Tibial artery (tissue), 4 donors: ENCODE measurements around the gene NCLN.
"Not testable (repeated sequence)": the region's sequence is repeated elsewhere in the genome, so short reads cannot be mapped to it uniquely, and the experiment has no call there.

ENCODE experiments used
- DNase-seq, 2 donors: peaks; one replicate each; pipeline ENCODE4 v3.0.0-alpha.2; 2019
- H3K27ac ChIP-seq, 2 donors: fragments of 200-600 bp; sonication (generic) in 1 of 2; 1 replicate in 1 of 2; 2 replicates in 1 of 2; pipeline ENCODE4 v1.5.1; 2018 to 2019; ENCODE audit warnings: mild to moderate bottlenecking in 1 of 2
- H3K27me3 ChIP-seq, 2 donors: fragments of 200-600 bp; sonication (generic) in 1 of 2; one replicate each; pipeline versions ENCODE4 v1.5.1 to v1.6.0; 2016 to 2019
- H3K36me3 ChIP-seq, 3 donors: fragments of 200-600 bp; sonication (generic) in 2 of 3; one replicate each; pipeline ENCODE4 v1.5.1; 2016 to 2019; ENCODE audit warnings: mild to moderate bottlenecking in 2 of 3
- H3K4me1 ChIP-seq, 4 donors: fragments of 200-600 bp; sonication (generic) in 2 of 4; 1 replicate in 3 of 4; 2 replicates in 1 of 4; pipeline ENCODE4 v1.5.1; 2016 to 2019
- H3K4me3 ChIP-seq, 2 donors: fragments of 200-600 bp; sonication (generic) in 1 of 2; 1 replicate in 1 of 2; 2 replicates in 1 of 2; pipeline ENCODE4 v1.5.1; 2018 to 2019; ENCODE audit warnings: mild to moderate bottlenecking in 2 of 2
- H3K9me3 ChIP-seq, 3 donors: fragments of 200-600 bp; sonication (generic) in 1 of 3; one replicate each; pipeline ENCODE4 v1.5.1; 2016 to 2019
- intact Hi-C: fragments of 100-400 bp; cut with DNase I; formaldehyde crosslinking; loops from one replicate; pipeline ENCODE4 v1.15.0; 2023; ENCODE audit warnings: low total_unique reads
- TF ChIP-seq, protein P1 (sequence below), 2 experiments: fragments of 200-600 bp in 1 of 2; fragments of 450-650 bp in 1 of 2; IDR thresholded peaks; one replicate each; pipeline ENCODE4 v1.5.1; 2017 to 2019; ENCODE audit warnings: antibody characterized with exemption in 2 of 2, mild to moderate bottlenecking in 1 of 2, moderate library complexity in 1 of 2

Gene NCLN

DNA sequence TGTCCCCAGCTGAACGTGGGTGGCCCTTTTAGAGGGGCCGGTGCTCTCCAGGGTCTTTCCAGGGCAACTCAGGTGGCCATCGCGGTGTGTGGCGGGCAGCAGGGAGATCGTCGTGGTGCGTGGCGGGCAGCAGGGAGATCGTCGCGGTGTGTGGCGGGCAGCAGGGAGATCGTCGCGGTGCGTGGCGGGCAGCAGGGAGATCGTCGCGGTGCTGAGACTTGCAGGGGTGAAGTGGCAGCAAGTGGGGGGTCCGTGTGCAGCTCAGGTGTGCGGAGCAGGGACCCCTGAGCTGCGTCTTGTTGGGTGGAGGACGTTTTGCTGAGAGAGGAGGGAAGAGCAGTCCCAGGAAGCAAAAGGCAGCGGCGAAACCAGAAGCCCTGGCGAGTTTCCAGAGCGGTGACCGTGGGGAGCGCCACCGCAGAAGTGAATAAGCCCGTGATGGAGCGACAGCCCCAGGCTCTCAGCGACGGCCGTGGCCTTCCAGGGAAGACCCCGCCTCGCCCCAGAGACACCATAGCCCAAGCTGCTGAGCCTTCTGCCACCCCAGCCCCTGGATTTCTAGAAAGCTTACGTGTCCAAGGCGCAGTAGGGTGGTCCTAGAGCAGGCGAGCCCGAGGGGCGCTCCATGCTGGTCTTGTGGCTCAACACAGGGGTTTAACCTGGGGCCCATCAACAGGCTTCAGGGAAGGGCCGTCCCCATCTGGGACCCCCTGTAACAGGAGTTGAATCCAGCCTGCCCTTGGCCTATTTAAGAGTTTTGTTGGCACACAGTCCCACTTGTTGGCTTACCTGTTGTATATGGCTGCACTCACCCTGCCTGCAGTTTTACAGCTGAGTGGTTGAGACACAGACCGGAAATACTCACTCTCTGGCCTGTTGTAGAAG lies 5.4 kb downstream of the NCLN start:
- TF ChIP-seq, protein P1, sequence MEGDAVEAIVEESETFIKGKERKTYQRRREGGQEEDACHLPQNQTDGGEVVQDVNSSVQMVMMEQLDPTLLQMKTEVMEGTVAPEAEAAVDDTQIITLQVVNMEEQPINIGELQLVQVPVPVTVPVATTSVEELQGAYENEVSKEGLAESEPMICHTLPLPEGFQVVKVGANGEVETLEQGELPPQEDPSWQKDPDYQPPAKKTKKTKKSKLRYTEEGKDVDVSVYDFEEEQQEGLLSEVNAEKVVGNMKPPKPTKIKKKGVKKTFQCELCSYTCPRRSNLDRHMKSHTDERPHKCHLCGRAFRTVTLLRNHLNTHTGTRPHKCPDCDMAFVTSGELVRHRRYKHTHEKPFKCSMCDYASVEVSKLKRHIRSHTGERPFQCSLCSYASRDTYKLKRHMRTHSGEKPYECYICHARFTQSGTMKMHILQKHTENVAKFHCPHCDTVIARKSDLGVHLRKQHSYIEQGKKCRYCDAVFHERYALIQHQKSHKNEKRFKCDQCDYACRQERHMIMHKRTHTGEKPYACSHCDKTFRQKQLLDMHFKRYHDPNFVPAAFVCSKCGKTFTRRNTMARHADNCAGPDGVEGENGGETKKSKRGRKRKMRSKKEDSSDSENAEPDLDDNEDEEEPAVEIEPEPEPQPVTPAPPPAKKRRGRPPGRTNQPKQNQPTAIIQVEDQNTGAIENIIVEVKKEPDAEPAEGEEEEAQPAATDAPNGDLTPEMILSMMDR (IDR thresholded peaks at IDR 0.05), result no peak
- intact Hi-C loops, result no loop called here

DNA sequence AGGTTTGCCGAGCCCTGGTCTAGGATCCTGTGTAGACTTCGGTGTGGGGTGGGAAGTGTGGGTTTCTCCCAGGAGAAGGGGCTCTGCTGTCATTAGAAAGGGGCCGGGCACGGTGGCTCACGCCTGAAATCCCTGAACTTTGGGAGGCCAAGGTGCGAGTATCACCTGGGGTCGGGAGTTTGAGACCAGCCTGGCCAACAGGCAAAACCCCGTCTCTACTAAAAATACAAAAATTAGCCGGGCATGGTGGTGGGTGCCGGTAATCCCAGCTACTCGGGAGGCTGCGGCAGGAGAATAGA lies 6.0 kb downstream of the NCLN start:
- H3K27ac ChIP-seq, DNase-seq, H3K27me3 ChIP-seq, intact Hi-C loops, H3K9me3 ChIP-seq, H3K4me3 ChIP-seq: not testable (repeated sequence)
- peaks cover 0 to 62% (median 32%) of the 10 kb centered on the region in 3 donors for H3K36me3 ChIP-seq
- peaks cover 0 to 26% (median 14%) of the 10 kb centered on the region in 4 donors for H3K4me1 ChIP-seq

More for the DNA sequence above, 5.4 kb downstream of the NCLN start:
- H3K36me3 ChIP-seq, result peaks cover 0 to 56% (median 27%) of the 10 kb centered on the region in 3 donors
- no peak overlapping the region for H3K27ac ChIP-seq
- peaks cover 0 to 32% (median 20%) of the 10 kb centered on the region in 4 donors for H3K4me1 ChIP-seq
- no peaks in the 10 kb centered on the region for H3K9me3 ChIP-seq
- no peaks in the 10 kb centered on the region for H3K27me3 ChIP-seq
- no peak for DNase-seq
- H3K4me3 ChIP-seq, result no peak overlapping the region

- H3K27me3 ChIP-seq, result no peaks in the 10 kb centered on the region
- no peak for DNase-seq
- intact Hi-C loops, result no loop called here
- no peaks in the 10 kb centered on the region for H3K9me3 ChIP-seq
- H3K36me3 ChIP-seq, result peaks cover 0 to 66% (median 35%) of the 10 kb centered on the region in 3 donors
- no peak overlapping the region for H3K27ac ChIP-seq
- peaks cover 0 to 22% (median 9%) of the 10 kb centered on the region in 4 donors for H3K4me1 ChIP-seq
- TF ChIP-seq, protein P1 (IDR thresholded peaks at IDR 0.05), result no peak
- H3K4me3 ChIP-seq, result no peak overlapping the region
Observed at GRCh38 chr19:3192228-3192635, 6.5 kb downstream of the NCLN start.

- Histone ChIP-seq H3K27ac (no peak overlapping the region), H3K4me3 (no peak overlapping the region), H3K9me3 (no peaks in the 10 kb centered on the region), H3K27me3 (no peaks in the 10 kb centered on the region), H3K4me1 (peaks cover 0 to 17% (median 5%) of the 10 kb centered on the region in 4 donors), H3K36me3 (peaks cover 0 to 71% (median 35%) of the 10 kb centered on the region in 3 donors)
- TF ChIP-seq, protein P1 (IDR thresholded peaks at IDR 0.05), result no peak
- intact Hi-C loops, result no loop called here
- no peak for DNase-seq
Observed at GRCh38 chr19:3192684-3193083, 7.0 kb downstream of the NCLN start.

- H3K36me3 ChIP-seq, result peaks cover 0 to 73% (median 35%) of the 10 kb centered on the region in 3 donors
- no peaks in the 10 kb centered on the region for H3K27me3 ChIP-seq
- H3K4me3 ChIP-seq, result no peak overlapping the region
- TF ChIP-seq, protein P1 (IDR thresholded peaks at IDR 0.05), result no peak
- peaks cover 0 to 9% (median 0%) of the 10 kb centered on the region in 4 donors for H3K4me1 ChIP-seq
- intact Hi-C loops, result no loop called here
- DNase-seq, result no peak
- H3K9me3 ChIP-seq, result no peaks in the 10 kb centered on the region
- H3K27ac ChIP-seq, result no peak overlapping the region
Observed at GRCh38 chr19:3193256-3194105, 7.8 kb downstream of the NCLN start.
